GM10266 (cell line): ENCODE data around the gene FYB1.

Source experiments
- DNase-seq: peaks from one replicate; pipeline ENCODE4 v3.0.0; 2012; ENCODE audit errors: extremely low spot score
- CTCF ChIP-seq: IDR thresholded peaks from 2 replicates; pipeline ENCODE4 v1.5.1; 2012; ENCODE audit warnings: mild to moderate bottlenecking, low read depth; ENCODE audit not compliant: control insufficient read depth, insufficient read depth; ENCODE audit errors: missing control alignments

FYB1 gene

GRCh38 chr5:39073767-39074016 lies 145.7 kb downstream of the FYB1 start:
- TF ChIP-seq CTCF: no peak
- no peak for DNase-seq

GRCh38 chr5:39072925-39073766 lies 146.2 kb downstream of the FYB1 start:
- no peak for TF ChIP-seq CTCF
- peak; percentile 73 for DNase-seq

GRCh38 chr5:39068099-39068498 lies 151.3 kb downstream of the FYB1 start:
- TF ChIP-seq CTCF: no peak
- no peak for DNase-seq

- DNase-seq: no peak
- no peak for TF ChIP-seq CTCF
Measured at GRCh38 chr5:39064450-39064849, 154.9 kb downstream of the FYB1 start.

GRCh38 chr5:39063037-39063436 lies 156.3 kb downstream of the FYB1 start:
- no peak for TF ChIP-seq CTCF
- DNase-seq: no peak

GRCh38 chr5:39062530-39062929 lies 156.8 kb downstream of the FYB1 start:
- DNase-seq: no peak
- TF ChIP-seq CTCF: no peak

GRCh38 chr5:39062104-39062503 lies 157.3 kb downstream of the FYB1 start:
- TF ChIP-seq CTCF: no peak
- DNase-seq: no peak
